Parathyroid adenoma (tissue), 2 donors: ENCODE data around the gene ETS1.

ENCODE experiments used
- H2AFZ ChIP-seq: fragments of 300-600 bp; sonication (generic); one replicate; pipeline ENCODE4 v1.7.0; 2017; ENCODE audit warnings: antibody characterized with exemption, mild to moderate bottlenecking
- H3K27ac ChIP-seq: fragments of 300-600 bp; sonication (generic); one replicate; pipeline ENCODE4 v1.7.0; 2017
- H3K27me3 ChIP-seq: fragments of 300-600 bp; sonication (generic); one replicate; pipeline ENCODE4 v1.7.0; 2017; ENCODE audit warnings: low read length; ENCODE audit not compliant: control insufficient read depth, insufficient read depth
- H3K36me3 ChIP-seq: fragments of 300-600 bp; sonication (generic); one replicate; pipeline ENCODE4 v1.7.0; 2017; ENCODE audit warnings: low read length; ENCODE audit not compliant: control insufficient read depth, insufficient read depth
- H3K4me1 ChIP-seq: fragments of 300-600 bp; sonication (generic); one replicate; pipeline ENCODE4 v1.7.0; 2017; ENCODE audit warnings: control low read depth
- H3K4me2 ChIP-seq: fragments of 300-600 bp; sonication (generic); one replicate; pipeline ENCODE4 v1.7.0; 2017; ENCODE audit warnings: low read length
- H3K4me3 ChIP-seq: fragments of 300-600 bp; sonication (generic); one replicate; pipeline ENCODE4 v1.7.0; 2017; ENCODE audit warnings: low read depth, low read length
- H3K79me2 ChIP-seq: fragments of 300-600 bp; sonication (generic); one replicate; pipeline ENCODE4 v1.7.0; 2017; ENCODE audit warnings: control low read depth
- H3K9ac ChIP-seq: fragments of 300-600 bp; sonication (generic); one replicate; pipeline ENCODE4 v1.7.0; 2017; ENCODE audit warnings: mild to moderate bottlenecking
- H3K9me3 ChIP-seq: fragments of 300-600 bp; sonication (generic); one replicate; pipeline ENCODE4 v1.7.0; 2017; ENCODE audit warnings: low read length; ENCODE audit not compliant: control insufficient read depth
- TF ChIP-seq, protein P1 (sequence below): fragments of 300-600 bp; sonication (generic); IDR thresholded peaks from one replicate; pipeline ENCODE4 v1.7.0; 2017; ENCODE audit warnings: antibody characterized with exemption, mild to moderate bottlenecking
- donor health status: primary hyperparathyroidism.

The ETS1 gene

GRCh38 chr11:128456566-128457268 is 130.6 kb downstream of the ETS1 start:
- Histone ChIP-seq H3K27ac (no peak overlapping the region), H3K27me3 (no peaks in the 10 kb centered on the region), H3K4me3 (no peak overlapping the region), H3K9me3 (no peaks in the 10 kb centered on the region), H3K9ac (no peak overlapping the region), H3K79me2 (no peaks in the 10 kb centered on the region), H3K4me1 (no peaks in the 10 kb centered on the region), H3K36me3 (no peaks in the 10 kb centered on the region), H3K4me2 (no peak overlapping the region), H2AFZ (no peak overlapping the region)
- TF ChIP-seq, protein P1, sequence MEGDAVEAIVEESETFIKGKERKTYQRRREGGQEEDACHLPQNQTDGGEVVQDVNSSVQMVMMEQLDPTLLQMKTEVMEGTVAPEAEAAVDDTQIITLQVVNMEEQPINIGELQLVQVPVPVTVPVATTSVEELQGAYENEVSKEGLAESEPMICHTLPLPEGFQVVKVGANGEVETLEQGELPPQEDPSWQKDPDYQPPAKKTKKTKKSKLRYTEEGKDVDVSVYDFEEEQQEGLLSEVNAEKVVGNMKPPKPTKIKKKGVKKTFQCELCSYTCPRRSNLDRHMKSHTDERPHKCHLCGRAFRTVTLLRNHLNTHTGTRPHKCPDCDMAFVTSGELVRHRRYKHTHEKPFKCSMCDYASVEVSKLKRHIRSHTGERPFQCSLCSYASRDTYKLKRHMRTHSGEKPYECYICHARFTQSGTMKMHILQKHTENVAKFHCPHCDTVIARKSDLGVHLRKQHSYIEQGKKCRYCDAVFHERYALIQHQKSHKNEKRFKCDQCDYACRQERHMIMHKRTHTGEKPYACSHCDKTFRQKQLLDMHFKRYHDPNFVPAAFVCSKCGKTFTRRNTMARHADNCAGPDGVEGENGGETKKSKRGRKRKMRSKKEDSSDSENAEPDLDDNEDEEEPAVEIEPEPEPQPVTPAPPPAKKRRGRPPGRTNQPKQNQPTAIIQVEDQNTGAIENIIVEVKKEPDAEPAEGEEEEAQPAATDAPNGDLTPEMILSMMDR = no peak

DNA sequence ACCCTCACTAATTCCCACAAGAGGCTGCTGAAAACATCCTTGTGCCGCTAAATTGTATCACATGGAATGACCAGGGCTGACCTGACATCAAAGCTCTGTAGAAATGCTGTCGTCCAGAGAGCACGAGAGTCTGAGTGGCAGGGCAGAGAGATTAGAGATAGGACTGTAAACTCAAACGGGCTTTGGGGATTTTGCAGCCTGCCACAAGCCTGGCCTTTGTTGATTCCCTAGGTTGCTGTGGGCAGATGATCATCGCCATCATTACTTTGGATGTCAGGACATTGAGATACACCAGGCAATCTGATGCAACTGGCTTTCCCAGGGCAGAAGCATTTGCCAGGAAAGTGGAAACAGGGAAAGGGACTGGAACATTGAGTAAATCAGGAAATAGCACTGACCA is 131.6 kb downstream of the ETS1 start:
- Histone ChIP-seq H3K27ac (no peak overlapping the region), H3K9ac (no peak overlapping the region)
- TF ChIP-seq, protein P1 = no peak

GRCh38 chr11:128453444-128454336 is 133.7 kb downstream of the ETS1 start:
- H3K9me3 ChIP-seq = no peaks in the 10 kb centered on the region
- H3K4me1 ChIP-seq = no peaks in the 10 kb centered on the region
- no peaks in the 10 kb centered on the region for H3K79me2 ChIP-seq

More for the DNA sequence above, 131.6 kb downstream of the ETS1 start:
- H2AFZ ChIP-seq = no peak overlapping the region
- H3K9me3 ChIP-seq = no peaks in the 10 kb centered on the region
- no peaks in the 10 kb centered on the region for H3K27me3 ChIP-seq
- H3K4me1 ChIP-seq = no peaks in the 10 kb centered on the region
- H3K4me2 ChIP-seq = no peak overlapping the region
- H3K4me3 ChIP-seq = no peak overlapping the region
- H3K36me3 ChIP-seq = no peaks in the 10 kb centered on the region
- H3K79me2 ChIP-seq = no peaks in the 10 kb centered on the region

GRCh38 chr11:128451652-128452470 is 135.5 kb downstream of the ETS1 start:
- Histone ChIP-seq H3K27ac (no peak overlapping the region), H3K36me3 (no peaks in the 10 kb centered on the region), H3K4me2 (no peak overlapping the region), H2AFZ (no peak overlapping the region), H3K79me2 (no peaks in the 10 kb centered on the region), H3K27me3 (no peaks in the 10 kb centered on the region), H3K4me1 (no peaks in the 10 kb centered on the region), H3K9ac (no peak overlapping the region), H3K9me3 (no peaks in the 10 kb centered on the region), H3K4me3 (no peak overlapping the region)
- TF ChIP-seq, protein P1 = no peak

More at GRCh38 chr11:128453444-128454336, 133.7 kb downstream of the ETS1 start:
- H3K9ac ChIP-seq = no peak overlapping the region
- H3K27ac ChIP-seq = no peak overlapping the region
- TF ChIP-seq, protein P1 = no peak
- no peaks in the 10 kb centered on the region for H3K36me3 ChIP-seq
- no peaks in the 10 kb centered on the region for H3K27me3 ChIP-seq
- no peak overlapping the region for H3K4me3 ChIP-seq
- no peak overlapping the region for H2AFZ ChIP-seq
- no peak overlapping the region for H3K4me2 ChIP-seq
